Duodenal mucosa (tissue), 2 donors: ENCODE measurements around the gene SAMD4B.

Source experiments
- H3K27ac ChIP-seq: one replicate; pipeline ENCODE4 v1.7.0; 2013; ENCODE audit warnings: low read depth, low read length
- H3K27me3 ChIP-seq, 2 donors: one replicate each; pipeline ENCODE4 v1.7.0; 2013; ENCODE audit warnings: low read length in 2 of 2, control low read depth in 1 of 2; ENCODE audit not compliant: insufficient read depth in 2 of 2, control insufficient read depth in 1 of 2
- H3K36me3 ChIP-seq, 2 donors: one replicate each; pipeline ENCODE4 v1.7.0; 2013; ENCODE audit warnings: low read length in 2 of 2, control low read depth in 1 of 2; ENCODE audit not compliant: insufficient read depth in 2 of 2, control insufficient read depth in 1 of 2
- H3K4me1 ChIP-seq, 2 donors: one replicate each; pipeline ENCODE4 v1.7.0; 2013; ENCODE audit warnings: low read length in 2 of 2, control low read depth in 1 of 2; ENCODE audit not compliant: insufficient read depth in 2 of 2, control insufficient read depth in 1 of 2
- H3K4me3 ChIP-seq, 2 donors: one replicate each; pipeline ENCODE4 v1.7.0; 2013; ENCODE audit warnings: low read length in 2 of 2, low read depth in 1 of 2
- H3K9ac ChIP-seq, 2 donors: one replicate each; pipeline ENCODE4 v1.7.0; 2013; ENCODE audit warnings: low read length in 2 of 2, low read depth in 1 of 2
- H3K9me3 ChIP-seq, 2 donors: one replicate each; pipeline ENCODE4 v1.7.0; 2013; ENCODE audit warnings: low read length in 2 of 2, control low read depth in 1 of 2; ENCODE audit not compliant: control insufficient read depth in 1 of 2

SAMD4B gene

GRCh38 chr19:39362682-39363657, 20.7 kb downstream of the SAMD4B start:
- H3K36me3 ChIP-seq = peaks cover 22 to 65% of the 10 kb centered on the region in 2 donors
- H3K9me3 ChIP-seq = no peaks in the 10 kb centered on the region
- no peaks in the 10 kb centered on the region for H3K27me3 ChIP-seq
- no peak overlapping the region for H3K4me3 ChIP-seq
- H3K9ac ChIP-seq = no peak overlapping the region
- peaks cover 0 to 5% of the 10 kb centered on the region in 2 donors for H3K4me1 ChIP-seq
- H3K27ac ChIP-seq = no peak overlapping the region

GRCh38 chr19:39363901-39364457, 21.8 kb downstream of the SAMD4B start:
- Histone ChIP-seq H3K27me3 (no peaks in the 10 kb centered on the region), H3K36me3 (peaks cover 18 to 55% of the 10 kb centered on the region in 2 donors), H3K4me3 (no peak overlapping the region), H3K9me3 (no peaks in the 10 kb centered on the region), H3K27ac (peak overlapping the region; percentile 6), H3K9ac (no peak overlapping the region), H3K4me1 (peaks cover 0 to 5% of the 10 kb centered on the region in 2 donors)

- Histone ChIP-seq H3K9me3 (no peaks in the 10 kb centered on the region), H3K27me3 (no peaks in the 10 kb centered on the region), H3K27ac (no peak overlapping the region), H3K4me1 (peaks cover 0 to 5% of the 10 kb centered on the region in 2 donors), H3K36me3 (peaks cover 20 to 58% of the 10 kb centered on the region in 2 donors), H3K9ac (no peak overlapping the region), H3K4me3 (no peak overlapping the region)
These were observed 23.3 kb downstream of the SAMD4B start for GRCh38 chr19:39365531-39365930.

GRCh38 chr19:39369200-39369599, 27.0 kb downstream of the SAMD4B start:
- no peak overlapping the region for H3K27ac ChIP-seq
- no peak overlapping the region for H3K9ac ChIP-seq
- peaks cover 21 to 59% of the 10 kb centered on the region in 2 donors for H3K36me3 ChIP-seq
- H3K4me1 ChIP-seq = peaks cover 6 to 8% of the 10 kb centered on the region in 2 donors
- no peak overlapping the region for H3K4me3 ChIP-seq
- H3K9me3 ChIP-seq = no peaks in the 10 kb centered on the region
- H3K27me3 ChIP-seq = no peaks in the 10 kb centered on the region

- H3K4me1 ChIP-seq = peaks cover 6 to 8% of the 10 kb centered on the region in 2 donors
- no peak overlapping the region for H3K4me3 ChIP-seq
- H3K27ac ChIP-seq = no peak overlapping the region
- no peak overlapping the region for H3K9ac ChIP-seq
- H3K9me3 ChIP-seq = no peaks in the 10 kb centered on the region
- H3K36me3 ChIP-seq = peaks cover 22 to 66% of the 10 kb centered on the region in 2 donors
- H3K27me3 ChIP-seq = no peaks in the 10 kb centered on the region
These were observed 28.5 kb downstream of the SAMD4B start for GRCh38 chr19:39370735-39371134.

GRCh38 chr19:39372047-39372802, 30.0 kb downstream of the SAMD4B start:
- Histone ChIP-seq H3K9ac (peak overlapping the region; percentile 16 to 41), H3K36me3 (peaks cover 33 to 70% of the 10 kb centered on the region in 2 donors), H3K4me1 (peaks cover 6 to 8% of the 10 kb centered on the region in 2 donors), H3K27ac (peak overlapping the region; percentile 70), H3K9me3 (no peaks in the 10 kb centered on the region), H3K27me3 (no peaks in the 10 kb centered on the region), H3K4me3 (no peak overlapping the region)

- Histone ChIP-seq H3K4me1 (peaks cover 6 to 8% of the 10 kb centered on the region in 2 donors), H3K36me3 (peaks cover 39 to 77% of the 10 kb centered on the region in 2 donors), H3K9ac (peak overlapping the region; percentile 16 to 41), H3K27me3 (no peaks in the 10 kb centered on the region), H3K9me3 (no peaks in the 10 kb centered on the region), H3K4me3 (no peak overlapping the region), H3K27ac (peak overlapping the region; percentile 70)
These were observed 30.7 kb downstream of the SAMD4B start for GRCh38 chr19:39372941-39373340.

- H3K36me3 ChIP-seq = peaks cover 44 to 88% of the 10 kb centered on the region in 2 donors
- H3K27ac ChIP-seq = no peak overlapping the region
- no peak overlapping the region for H3K9ac ChIP-seq
- H3K27me3 ChIP-seq = no peaks in the 10 kb centered on the region
- peaks cover 6 to 8% of the 10 kb centered on the region in 2 donors for H3K4me1 ChIP-seq
- H3K4me3 ChIP-seq = no peak overlapping the region
- H3K9me3 ChIP-seq = no peaks in the 10 kb centered on the region
These were observed 33.7 kb downstream of the SAMD4B start for GRCh38 chr19:39375929-39376328.

GRCh38 chr19:39377373-39378362, 35.4 kb downstream of the SAMD4B start:
- Histone ChIP-seq H3K27ac (no peak overlapping the region), H3K4me3 (no peak overlapping the region), H3K9ac (no peak overlapping the region), H3K9me3 (no peaks in the 10 kb centered on the region), H3K36me3 (peaks cover 60 to 90% of the 10 kb centered on the region in 2 donors), H3K27me3 (no peaks in the 10 kb centered on the region), H3K4me1 (peaks cover 4 to 7% of the 10 kb centered on the region in 2 donors)
